ENCODE results near the gene TPCN2.

Gene TPCN2

GRCh38 chr11:69010964-69011623, 37.6 kb upstream of the TPCN2 start:
- DNase-seq (ENCODE audit: low read depth), result no peak

- no peak for DNase-seq (ENCODE audit: low read depth)
Observed at GRCh38 chr11:69011624-69012091, 37.1 kb upstream of the TPCN2 start.

GRCh38 chr11:69012092-69013008, 36.4 kb upstream of the TPCN2 start:
- DNase-seq (ENCODE audit: low read depth), result no peak

- DNase-seq (ENCODE audit: low read depth), result no peak
Observed at GRCh38 chr11:69013009-69013951, 35.5 kb upstream of the TPCN2 start, which contains the start of gene MRGPRF. MRGPRF (minus strand) TSS chr11:69013246; CDS start chr11:69009901, 3,345 bp downstream.

- no peak for DNase-seq (ENCODE audit: low read depth)
Observed at GRCh38 chr11:69014084-69014851, 34.5 kb upstream of the TPCN2 start.

- no peak for DNase-seq (ENCODE audit: low read depth)
Observed at GRCh38 chr11:69014898-69015549, 33.7 kb upstream of the TPCN2 start.

GRCh38 chr11:69017951-69018350, 30.8 kb upstream of the TPCN2 start:
- no peak for DNase-seq (ENCODE audit: low read depth)

GRCh38 chr11:69018924-69019323, 29.8 kb upstream of the TPCN2 start:
- DNase-seq (ENCODE audit: low read depth), result no peak

- no peak for DNase-seq (ENCODE audit: low read depth)
Observed at GRCh38 chr11:69022260-69022659, 26.5 kb upstream of the TPCN2 start.

- DNase-seq (ENCODE audit: low read depth), result no peak
Observed at GRCh38 chr11:69024509-69024908, 24.2 kb upstream of the TPCN2 start.

GRCh38 chr11:69027704-69028372, 20.9 kb upstream of the TPCN2 start:
- no peak for DNase-seq (ENCODE audit: low read depth)

- no peak for DNase-seq (ENCODE audit: low read depth)
Observed at GRCh38 chr11:69030301-69030700, 18.4 kb upstream of the TPCN2 start.

GRCh38 chr11:69032833-69033232, 15.9 kb upstream of the TPCN2 start:
- no peak for DNase-seq (ENCODE audit: low read depth)

GRCh38 chr11:69033431-69033830, 15.3 kb upstream of the TPCN2 start:
- DNase-seq (ENCODE audit: low read depth), result no peak

- DNase-seq (ENCODE audit: low read depth), result no peak
Observed at GRCh38 chr11:69034123-69034867, 14.4 kb upstream of the TPCN2 start.

- no peak for DNase-seq (ENCODE audit: low read depth)
Observed at GRCh38 chr11:69035150-69035945, 13.4 kb upstream of the TPCN2 start.

- DNase-seq (ENCODE audit: low read depth), result no peak
Observed at GRCh38 chr11:69035946-69036340, 12.8 kb upstream of the TPCN2 start.

- DNase-seq (ENCODE audit: low read depth), result no peak
Observed at GRCh38 chr11:69037074-69037473, 11.7 kb upstream of the TPCN2 start.

- DNase-seq (ENCODE audit: low read depth), result no peak
Observed at GRCh38 chr11:69037544-69037943, 11.2 kb upstream of the TPCN2 start.

Measured in activated gamma-delta T cell treated with anti-CD3 and anti-CD28 coated beads, Interleukin-2, amount 50 U/mL, for 16 hours (primary cell).